Astrocyte of the hippocampus (primary cell): Measurements from ENCODE around the gene KLF11.

Source experiments
- DNase-seq: peaks from one replicate; pipeline ENCODE4 v3.0.0; 2011; ENCODE audit warnings: low read depth, low spot score

The KLF11 gene

DNA sequence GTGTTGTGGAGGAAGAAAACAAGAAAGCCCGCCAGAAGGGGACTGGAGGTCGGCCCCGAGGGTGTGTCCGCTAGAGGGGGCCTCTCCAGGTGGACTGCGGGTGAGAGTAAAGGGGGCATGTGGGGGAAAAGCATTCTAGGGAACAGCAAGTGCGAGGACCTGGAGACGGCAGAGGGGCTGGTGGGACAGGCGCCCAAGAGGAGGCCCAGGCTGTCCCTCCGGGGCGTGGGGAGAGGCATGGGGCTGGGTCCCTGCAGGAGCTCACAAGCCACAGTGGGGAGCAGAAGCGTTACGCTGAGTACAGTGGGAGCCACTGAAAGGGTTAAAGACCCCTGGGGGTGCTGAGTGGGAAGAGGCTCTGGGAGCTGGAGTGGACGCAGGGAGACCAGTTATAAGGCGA, 1.6 kb upstream of the KLF11 start:
- no peak for DNase-seq

DNA sequence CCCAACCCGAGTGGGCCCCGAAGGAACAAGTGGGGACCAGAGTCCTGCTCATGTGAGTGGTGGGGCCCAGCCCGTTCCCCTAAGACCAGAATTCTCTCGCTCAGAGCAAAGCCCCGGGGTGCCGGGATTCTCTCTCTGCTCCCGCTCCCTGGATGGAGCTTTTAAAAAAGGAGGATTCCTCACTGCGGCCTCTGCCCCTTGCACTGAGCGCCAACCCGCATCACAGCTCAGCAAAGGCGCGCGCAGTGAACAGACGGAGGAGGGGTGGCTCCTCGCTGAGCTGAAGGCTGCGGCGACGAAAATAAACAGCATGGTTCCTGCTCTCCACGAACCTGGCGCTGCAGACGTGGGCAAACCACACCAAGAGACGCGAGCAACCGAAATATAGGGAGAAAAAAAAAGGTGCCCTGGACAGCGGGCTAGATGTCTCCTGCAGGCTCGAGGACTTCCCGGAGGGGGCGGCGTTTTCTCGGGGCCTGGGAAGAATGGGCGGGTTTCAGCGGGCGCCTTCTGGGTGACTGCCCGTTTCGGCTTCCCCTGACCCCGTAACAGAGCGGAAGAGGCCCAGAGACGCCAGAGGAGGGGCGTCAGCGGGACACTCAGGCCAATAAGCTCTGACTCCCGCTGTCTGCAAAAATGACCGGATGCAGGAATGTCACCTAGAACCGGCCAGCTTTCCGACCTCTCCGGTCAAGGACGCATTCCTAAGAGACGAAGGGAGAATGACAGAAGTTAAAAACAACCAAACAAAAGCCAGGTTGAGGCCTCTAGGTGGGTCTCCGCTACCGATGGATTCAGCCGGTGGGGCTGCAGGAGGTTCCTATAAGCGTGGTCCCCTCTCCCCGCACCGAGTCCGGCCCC, 819 bp upstream of the KLF11 start:
- peak; percentile 60 for DNase-seq

DNA sequence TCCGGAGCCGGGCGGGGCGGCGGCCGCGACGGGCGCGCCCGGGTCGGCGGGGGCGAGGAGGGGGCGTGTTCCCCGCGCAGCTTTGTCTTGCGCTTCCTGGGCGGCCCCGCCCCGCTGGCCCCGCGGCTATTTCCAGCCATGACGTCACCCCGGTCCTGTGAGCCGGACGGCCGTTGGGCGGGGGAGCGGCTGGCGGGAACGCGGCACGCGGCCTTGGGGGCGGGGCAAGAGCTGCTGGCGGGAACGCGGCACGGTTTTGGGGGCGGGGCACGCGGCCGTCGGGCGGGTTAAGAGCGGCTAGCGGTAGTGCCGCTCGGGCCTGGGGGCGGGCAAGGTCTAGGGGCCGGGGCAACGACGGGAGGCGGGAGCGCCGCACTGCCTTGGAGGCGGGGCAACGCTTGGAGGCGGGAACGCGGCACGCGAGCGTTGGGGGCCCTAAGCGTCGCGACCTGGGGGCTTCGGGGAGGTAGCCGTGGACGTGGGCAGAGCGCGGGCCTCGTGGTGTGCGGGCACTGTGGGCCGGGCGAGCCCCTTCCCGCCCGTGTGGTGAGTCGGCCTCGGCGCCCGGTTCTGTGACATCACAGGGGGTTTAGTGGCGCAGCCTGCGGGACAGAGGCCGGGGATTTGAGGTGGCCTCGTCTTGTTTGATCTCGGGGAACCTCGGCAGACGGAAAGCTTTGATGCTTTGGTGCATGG, 704 bp downstream of the KLF11 start:
- peak; percentile 96 for DNase-seq

DNA sequence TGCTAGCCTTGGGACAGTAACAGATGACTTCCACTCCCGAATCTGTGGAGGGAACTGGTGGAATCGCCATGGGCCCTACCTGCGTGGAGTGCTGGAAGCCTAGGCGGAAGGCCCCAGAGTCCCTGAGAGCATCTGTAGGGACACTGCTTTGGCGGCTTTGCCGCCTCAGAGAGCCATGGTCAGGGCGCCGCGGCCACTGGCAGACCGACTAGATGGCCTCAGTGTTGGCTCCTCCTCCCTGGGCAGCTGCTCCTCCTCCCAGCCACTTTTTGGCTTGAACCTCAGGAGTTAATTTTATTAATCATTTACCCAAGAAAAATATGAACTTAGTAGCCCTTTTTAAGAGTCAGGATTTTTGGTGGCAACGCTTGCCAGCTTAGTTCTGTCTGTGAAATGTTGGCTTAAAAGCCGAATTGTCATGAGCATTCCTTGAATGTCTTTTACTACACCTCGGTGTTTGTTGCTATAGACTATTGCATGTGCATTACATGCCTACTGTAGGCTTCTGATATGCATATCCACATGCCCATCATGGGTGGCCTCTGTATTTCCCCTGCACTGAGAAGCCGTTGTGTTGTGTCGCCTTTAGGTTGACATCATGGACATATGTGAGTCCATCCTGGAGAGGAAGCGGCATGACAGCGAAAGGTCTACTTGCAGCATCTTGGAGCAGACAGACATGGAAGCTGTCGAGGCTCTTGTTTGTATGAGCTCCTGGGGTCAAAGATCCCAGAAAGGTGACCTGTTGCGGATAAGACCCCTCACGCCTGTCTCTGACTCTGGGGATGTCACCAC, 2.4 kb downstream of the KLF11 start:
- DNase-seq, result no peak

DNA sequence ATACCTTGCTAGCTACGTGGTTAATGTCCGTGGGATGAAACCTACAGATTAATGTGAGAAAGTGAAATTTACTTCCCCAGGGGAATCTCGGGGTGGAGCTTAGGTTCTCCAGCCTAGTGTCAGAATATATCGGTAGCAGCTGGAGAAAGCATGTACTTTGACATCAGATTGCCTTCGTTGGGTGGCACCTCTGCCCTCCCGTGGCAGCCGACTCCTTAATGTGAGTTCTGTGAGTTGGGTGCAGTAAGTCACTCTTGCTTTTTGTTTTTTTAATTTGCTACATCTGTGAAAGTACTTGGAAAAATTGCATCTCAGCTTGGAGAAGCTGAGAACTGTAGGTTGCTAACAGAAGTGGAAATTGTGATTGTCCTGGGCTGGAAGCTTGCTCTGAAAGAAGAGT, 3.6 kb downstream of the KLF11 start:
- DNase-seq, result no peak

DNA sequence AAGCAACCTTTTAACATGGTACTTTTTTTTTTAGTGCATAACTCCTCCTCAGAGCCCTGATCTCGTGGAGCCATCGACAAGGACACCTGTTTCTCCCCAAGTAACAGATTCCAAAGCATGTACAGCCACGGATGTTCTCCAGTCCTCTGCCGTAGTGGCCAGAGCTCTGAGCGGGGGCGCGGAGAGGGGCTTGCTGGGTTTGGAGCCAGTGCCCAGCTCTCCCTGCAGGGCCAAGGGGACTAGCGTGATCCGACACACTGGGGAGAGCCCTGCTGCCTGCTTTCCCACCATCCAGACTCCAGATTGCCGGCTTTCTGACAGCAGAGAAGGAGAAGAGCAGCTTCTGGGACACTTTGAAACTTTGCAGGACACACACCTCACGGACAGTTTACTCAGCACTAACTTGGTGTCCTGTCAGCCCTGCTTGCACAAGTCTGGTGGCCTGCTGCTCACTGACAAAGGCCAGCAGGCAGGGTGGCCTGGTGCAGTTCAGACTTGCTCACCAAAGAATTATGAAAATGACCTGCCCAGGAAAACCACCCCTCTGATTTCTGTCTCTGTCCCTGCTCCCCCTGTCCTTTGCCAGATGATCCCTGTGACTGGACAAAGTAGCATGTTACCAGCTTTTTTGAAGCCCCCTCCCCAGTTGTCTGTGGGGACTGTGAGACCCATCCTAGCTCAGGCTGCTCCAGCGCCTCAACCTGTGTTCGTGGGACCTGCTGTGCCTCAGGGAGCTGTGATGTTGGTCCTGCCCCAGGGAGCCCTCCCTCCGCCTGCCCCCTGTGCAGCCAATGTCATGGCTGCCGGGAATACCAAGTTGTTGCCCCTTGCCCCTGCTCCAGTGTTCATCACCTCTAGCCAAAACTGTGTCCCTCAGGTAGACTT, 4.5 kb downstream of the KLF11 start:
- no peak for DNase-seq

DNA sequence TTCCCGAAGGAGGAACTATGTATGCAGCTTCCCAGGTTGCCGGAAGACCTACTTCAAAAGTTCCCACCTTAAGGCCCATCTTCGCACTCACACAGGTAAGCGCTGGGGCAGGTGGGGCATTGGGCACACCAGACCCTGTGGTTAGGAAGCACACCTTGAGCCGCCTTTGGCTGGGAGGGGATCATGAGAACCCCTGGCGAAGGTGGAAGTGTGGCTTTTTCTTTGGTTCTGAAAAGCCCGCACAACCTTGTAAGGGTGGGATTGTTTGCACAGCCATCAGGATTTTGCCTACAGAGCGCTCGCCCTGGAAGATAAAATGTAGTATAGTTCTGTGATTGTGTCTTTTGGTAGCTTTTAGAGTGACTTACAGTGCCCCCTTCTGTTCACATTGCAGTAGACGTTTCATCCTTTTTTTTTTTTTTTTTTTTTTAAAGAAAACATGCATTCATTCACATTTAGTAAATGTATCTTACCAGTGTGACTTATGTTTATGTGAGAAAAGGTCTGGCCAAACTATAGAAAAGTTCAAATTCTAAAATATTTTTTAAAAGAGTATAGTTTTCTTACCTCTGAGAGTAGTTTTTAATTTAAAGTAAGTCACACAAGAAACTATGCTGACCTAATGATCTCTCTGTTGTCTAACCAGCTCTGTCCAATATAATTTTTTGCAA, 5.3 kb downstream of the KLF11 start:
- peak; percentile 66 for DNase-seq

DNA sequence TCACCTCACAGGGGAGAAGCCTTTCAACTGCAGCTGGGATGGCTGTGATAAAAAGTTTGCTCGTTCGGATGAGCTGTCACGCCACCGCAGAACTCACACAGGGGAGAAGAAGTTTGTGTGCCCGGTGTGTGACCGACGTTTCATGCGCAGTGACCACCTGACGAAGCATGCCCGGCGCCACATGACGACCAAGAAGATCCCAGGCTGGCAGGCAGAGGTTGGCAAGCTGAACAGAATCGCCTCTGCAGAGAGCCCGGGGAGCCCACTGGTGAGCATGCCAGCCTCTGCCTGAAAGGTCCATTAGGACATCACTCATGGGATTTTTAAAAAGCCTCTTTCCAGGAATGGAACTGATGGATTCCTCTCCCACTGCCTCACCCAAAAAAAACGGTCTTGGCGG, 8.9 kb downstream of the KLF11 start:
- no peak for DNase-seq

DNA sequence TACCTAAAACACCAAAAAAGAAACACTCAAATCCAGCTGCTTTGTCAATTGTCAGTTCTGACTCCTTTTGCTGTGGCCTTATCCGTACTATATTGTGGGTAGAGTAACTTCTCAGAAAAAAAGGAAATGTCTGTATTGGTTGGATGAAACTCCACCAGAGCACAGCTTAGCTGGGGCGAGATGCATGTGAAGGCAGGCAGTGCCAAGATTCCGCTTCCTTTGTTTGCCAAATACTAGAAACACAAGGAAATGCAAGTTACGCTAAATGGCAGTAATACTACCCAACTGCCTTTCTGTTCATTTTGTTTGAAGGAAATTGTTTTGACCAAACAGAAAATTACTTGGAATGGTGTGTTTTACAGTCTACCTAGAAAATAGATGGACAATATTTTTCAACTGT, 10.0 kb downstream of the KLF11 start:
- DNase-seq, result no peak

DNA sequence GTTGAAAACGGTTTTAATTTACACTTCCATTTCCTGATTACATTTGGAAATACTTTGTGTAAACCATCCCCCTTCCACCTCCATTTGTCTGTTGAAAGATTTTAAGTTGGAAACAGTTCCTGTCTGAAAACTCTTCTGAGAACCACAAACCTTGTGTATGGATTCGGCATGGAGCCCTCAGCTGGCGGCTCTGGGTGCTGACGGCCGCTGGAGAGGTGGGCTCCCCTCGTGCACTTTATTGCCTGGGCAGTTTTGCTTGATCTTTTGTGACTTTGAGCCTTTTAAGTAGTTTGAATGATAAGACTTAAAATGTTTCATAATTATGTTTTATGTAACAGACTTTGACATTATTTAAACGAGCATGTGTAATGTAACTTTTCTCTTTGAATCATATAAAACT, 11.1 kb downstream of the KLF11 start:
- DNase-seq, result no peak

DNA sequence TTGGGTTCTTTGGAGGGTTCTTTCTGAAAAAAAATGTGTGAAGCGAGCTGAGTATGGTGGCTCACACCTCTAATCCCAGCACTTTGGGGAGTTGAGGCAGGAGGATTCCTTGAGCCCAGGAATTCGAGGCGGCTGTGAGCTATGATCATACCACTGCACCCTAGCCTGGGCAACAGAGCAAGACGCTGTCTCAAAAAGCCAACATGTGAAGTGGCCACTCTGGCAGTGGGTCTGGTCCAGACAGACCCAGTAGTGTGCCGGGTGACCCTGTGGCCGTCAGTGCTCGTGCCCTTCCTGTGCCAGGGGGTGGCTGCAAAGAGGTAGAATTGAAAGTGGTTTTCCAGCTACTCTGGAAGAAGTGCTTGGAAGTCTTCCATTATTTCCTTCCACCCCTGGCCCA, 11.6 kb downstream of the KLF11 start:
- no peak for DNase-seq

DNA sequence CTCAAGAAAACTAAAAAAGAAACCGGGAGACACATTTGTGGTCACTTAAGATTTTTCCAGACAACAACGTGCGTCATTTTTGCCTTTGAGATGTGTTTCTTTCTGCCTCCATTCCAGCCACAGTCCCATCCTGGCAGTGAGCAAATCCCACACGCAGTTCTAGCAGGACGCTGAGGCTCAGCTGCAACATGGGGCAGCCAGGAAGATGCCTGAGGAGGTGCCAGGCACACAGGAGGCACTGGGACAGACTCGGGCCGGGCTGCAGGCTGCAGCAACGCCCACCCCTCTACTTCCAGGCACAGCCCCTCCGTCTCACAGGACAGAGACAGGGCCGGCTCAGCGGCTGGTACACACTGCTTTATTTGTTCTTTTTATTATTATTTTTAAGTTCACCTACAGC, 13.1 kb downstream of the KLF11 start:
- DNase-seq, result no peak

DNA sequence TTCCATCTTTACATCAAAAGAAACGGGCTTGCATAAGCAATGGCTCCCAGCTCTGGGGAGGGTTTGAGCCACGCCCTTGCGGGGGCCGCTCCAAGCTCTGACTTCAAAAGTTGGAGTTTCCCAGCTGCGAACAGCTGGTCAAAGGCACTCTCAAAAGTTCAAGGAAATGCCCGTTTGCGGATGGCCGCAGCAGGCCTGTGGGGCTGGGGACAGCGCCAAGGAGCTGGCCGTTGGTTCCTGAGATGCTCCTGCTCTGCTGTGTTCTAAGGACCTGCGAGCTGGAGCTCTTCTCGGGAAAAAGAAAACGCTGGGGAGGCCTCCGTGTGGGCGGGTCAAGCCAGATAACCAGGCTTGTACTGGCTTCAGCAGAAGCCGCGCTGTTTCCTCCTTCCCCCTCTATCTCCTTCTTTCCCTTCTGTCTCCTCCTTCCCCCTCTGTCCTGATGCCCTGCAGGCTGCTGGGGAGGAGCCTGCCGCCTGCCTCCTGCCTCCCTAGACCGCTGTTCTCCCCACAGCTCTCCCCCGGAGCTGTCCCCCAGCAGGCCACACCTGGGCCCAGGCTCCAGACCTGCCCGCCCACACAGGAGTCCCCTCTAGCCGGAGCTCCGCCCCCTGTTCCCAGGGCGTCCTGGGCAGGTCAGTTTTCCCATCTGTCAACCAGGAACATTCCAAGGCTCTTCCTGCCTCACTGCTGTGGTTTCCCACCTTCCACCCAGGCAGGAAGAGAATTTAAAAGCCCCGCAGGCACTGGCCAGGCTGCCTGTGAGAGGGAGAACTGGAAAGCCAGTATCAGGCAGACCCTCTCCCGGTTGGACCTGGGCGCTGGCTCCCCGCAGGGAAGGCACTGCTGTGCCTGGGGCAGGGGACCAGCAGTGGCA, 14.1 kb downstream of the KLF11 start:
- peak; percentile 74 for DNase-seq

DNA sequence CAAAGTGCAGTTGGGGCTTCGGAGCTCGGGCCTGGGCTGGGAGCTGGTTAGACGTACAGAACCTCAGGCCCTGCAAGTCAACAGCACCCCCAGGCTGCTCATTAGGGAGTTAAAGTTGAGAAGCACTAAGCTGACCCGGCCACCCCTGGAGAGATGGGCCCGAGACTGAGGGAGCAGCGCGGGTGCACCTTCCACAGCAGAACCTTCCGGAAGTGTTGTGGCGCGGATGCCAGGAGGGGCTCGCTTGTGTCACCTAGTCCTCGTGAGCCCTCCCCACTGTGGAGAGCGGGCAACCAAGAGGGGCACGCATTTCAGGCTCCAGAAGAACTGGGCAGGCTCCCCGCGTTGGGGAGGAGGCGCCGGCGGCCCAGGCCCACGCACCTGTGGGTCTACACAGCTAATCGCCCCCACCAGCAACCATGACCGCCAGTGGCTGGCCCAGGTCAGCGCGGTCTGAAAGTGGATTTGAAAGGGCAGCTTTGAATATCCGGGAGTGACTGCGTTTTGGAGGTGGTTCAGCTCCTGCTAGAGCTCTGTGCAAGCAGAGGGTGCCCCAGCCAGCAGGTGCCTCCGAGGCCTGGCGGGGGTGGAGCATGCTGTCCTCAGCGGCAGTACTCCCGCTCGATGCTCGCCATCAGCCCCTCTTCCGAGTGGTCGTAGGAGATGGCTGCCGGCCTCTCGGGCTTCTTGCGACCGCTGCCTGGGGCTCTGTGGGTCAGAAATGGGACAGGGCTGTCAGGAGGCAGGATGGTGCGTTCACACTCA, 15.1 kb downstream of the KLF11 start:
- DNase-seq, result no peak

DNA sequence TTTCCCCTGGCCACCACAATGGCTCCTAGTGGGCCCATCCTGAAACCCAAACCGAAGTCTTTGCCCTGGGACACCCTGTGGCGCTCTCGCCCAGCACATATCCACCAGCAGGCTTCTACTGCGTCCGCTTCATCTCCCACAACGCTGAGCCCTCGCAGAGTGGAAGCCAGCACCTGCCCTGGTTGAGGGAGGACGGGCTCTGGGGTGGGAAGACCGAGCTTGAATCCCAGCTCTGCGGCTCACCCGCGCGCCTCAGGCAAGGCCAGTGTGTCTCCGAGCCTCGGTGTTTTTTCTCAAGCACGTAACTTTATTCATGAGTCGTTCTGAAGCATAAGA, 15.6 kb downstream of the KLF11 start:
- DNase-seq, result no peak

DNA sequence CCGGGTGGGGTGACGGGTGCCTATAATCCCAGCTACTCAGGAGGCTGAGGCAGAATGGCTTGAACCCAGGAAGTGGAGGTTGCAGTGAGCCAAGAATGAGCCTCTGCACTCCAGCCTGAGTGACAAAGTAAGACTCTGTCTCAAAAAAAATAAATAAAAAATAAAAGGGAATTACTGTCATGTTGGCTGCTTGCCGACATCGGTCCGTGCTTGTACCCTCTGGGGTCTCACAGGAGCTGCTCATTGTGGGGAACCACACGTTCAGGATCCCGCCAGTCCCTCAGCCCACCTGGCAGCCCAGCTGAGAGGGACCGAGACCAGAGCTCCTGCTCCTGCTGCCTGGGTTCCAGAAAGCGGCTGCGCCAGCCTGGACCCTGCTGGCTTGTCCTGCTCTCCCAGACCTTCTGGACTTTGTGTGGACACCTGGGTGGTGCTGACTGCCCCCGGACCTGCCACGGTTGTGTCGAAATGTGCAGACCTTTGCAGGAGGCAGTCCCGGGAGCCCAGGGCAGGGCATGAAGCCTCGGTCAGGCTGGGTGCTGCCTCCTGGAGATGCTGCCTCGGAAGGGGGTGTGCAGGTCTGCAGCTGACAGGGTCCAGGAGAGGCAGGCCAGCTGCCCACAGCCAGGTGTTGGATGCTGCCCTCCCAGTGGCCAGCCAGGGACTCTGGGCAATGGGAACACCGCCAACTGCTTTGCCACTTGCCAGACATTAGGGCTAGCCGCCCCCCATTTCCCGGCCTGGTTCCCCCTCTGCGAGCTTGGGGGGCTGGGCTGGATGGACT, 16.4 kb downstream of the KLF11 start:
- no peak for DNase-seq

DNA sequence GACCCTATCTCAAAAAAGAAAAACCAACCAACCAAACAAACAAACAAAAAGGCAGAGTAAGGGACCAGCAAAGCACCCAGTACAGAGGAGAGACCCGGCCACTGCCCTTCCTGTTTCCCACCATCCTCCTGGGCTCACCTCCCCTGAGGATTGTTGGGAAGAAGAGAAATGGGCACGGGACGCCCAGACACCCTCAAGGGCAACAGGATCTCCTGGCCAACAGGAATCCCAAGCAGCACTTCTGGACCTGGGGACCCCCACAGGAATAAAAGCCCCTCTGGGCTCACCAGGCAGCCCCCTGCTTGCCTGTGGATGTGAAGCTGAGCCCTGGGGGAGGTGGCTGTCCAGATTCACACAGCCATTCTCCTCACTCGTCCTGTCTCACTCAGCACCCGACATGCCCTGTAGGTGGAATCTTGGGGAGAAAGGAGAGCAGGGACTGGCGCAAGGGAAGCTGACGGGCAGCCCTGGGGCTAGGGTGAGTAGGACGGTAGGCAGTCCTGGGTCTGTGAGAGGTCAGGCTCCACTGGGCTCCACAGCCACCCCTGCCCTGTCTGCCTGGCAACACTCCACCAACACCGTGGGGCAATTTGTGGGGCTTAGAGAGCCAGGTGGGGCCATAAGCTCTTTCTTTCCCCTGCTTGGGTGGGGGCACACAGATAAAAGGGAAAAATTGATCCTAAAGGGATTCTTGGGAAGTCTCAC, 18.0 kb downstream of the KLF11 start:
- no peak for DNase-seq

DNA sequence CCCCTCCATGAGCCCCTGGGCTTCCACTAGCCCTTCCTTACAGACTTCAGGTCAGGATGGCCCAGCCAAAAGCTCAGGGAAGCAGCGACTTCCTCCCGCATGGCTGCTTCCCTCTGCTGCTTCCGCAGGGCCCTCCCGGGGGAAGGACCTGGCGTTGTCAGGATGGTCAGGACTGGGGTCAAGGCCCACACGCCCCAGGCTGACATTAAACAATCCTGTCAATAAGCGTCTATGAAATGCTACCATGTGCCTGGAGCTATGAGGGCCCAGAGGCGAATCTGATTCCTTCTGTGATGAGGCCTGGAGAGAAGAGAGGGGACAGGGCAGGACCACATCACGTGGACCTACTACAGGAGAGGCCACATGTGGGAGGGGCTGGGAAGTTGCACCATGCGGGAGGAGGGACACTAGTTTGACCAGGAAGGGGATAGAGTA, 19.6 kb downstream of the KLF11 start:
- DNase-seq, result no peak
